HepG2 (cell line): ENCODE measurements around the gene SYT9.

Source experiments
- HDAC2 ChIP-seq: sonication (generic); formaldehyde crosslinking; IDR thresholded peaks from 2 replicates; pipeline ENCODE4 v1.4.0; 2020; ENCODE audit warnings: missing genetic modification reagents
- KDM5A ChIP-seq: fragments of 200-600 bp; sonication (generic); IDR thresholded peaks from 2 replicates; pipeline ENCODE4 v1.7.0; 2018; ENCODE audit warnings: antibody characterized with exemption, mild to moderate bottlenecking, low read length, borderline replicate concordance
- MAFF ChIP-seq: IDR thresholded peaks from 2 replicates; pipeline ENCODE4 v1.6.1; 2011; ENCODE audit warnings: low read depth, low read length, improper control_type of control experiment
- YY1 ChIP-seq: IDR thresholded peaks from 2 replicates; pipeline ENCODE4 v1.6.1; 2011; ENCODE audit warnings: low read length, low read depth, moderate library complexity, mild to moderate bottlenecking; ENCODE audit not compliant: insufficient read depth, insufficient replicate concordance
- TF ChIP-seq, protein P1 (sequence below): sonication (generic); formaldehyde crosslinking; IDR thresholded peaks from 2 replicates; pipeline ENCODE4 v1.8.1; 2023; ENCODE audit warnings: missing genetic modification reagents, inconsistent platforms, borderline replicate concordance

DNA sequence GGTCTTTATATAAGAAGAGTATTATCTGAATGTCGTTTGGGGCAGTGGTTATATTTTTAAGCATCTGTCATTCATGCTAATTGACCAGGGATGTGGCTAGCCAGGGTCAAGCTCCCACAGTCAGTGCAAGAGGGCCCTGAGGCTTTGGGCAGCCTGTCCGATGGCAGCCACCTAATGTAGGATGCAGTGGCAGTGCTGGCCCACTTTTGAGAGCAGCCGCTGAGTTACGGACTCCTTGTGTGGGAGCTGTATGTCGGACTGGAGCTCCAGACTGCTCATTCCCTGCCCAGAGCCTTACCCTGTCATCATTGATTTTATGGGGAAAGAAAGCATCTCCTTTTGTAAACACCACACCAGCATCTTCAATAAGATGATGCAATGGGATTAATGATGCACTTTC lies 99.5 kb downstream of the SYT9 start:
- TF ChIP-seq, protein P1, sequence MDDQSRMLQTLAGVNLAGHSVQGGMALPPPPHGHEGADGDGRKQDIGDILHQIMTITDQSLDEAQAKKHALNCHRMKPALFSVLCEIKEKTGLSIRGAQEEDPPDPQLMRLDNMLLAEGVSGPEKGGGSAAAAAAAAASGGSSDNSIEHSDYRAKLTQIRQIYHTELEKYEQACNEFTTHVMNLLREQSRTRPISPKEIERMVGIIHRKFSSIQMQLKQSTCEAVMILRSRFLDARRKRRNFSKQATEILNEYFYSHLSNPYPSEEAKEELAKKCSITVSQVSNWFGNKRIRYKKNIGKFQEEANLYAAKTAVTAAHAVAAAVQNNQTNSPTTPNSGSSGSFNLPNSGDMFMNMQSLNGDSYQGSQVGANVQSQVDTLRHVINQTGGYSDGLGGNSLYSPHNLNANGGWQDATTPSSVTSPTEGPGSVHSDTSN = no peak
- TF ChIP-seq MAFF = no peak
- TF ChIP-seq YY1 = no peak
- TF ChIP-seq HDAC2 (CRISPR knock-in tag) = no peak
- TF ChIP-seq KDM5A = no peak
